OCI-LY3 (cell line): ENCODE measurements around the gene TACC3.

ENCODE experiments used
- H2AFZ ChIP-seq: fragments of 200-600, 300-600 bp; shearing (Covaris generic); 2 replicates; pipeline ENCODE4 v1.6.0; 2014; ENCODE audit warnings: antibody characterized with exemption, low read depth, low read length
- H3K27ac ChIP-seq: fragments of 200-600, 300-600 bp; sonication (generic); 2 replicates; pipeline ENCODE4 v1.5.1; 2014; ENCODE audit warnings: mild to moderate bottlenecking, low read length, moderate library complexity, mixed read lengths
- H3K27me3 ChIP-seq: fragments of 200-600, 300-600 bp; sonication (generic); 2 replicates; pipeline ENCODE4 v1.6.1; 2014; ENCODE audit warnings: low read depth, low read length, mixed read lengths
- H3K36me3 ChIP-seq: fragments of 200-600, 300-600 bp; sonication (generic); replicated peaks from 2 replicates; pipeline ENCODE3; 2014; ENCODE audit warnings: low read depth, low read length, mixed read lengths
- H3K4me1 ChIP-seq: fragments of 300-600, 200-600 bp; sonication (generic); 2 replicates; pipeline ENCODE4 v1.6.1; 2014; ENCODE audit warnings: low read length, mixed read lengths
- H3K4me2 ChIP-seq: fragments of 200-600, 300-600 bp; sonication (generic); 2 replicates; pipeline ENCODE4 v1.6.1; 2014; ENCODE audit warnings: low read length, mixed read lengths
- H3K4me3 ChIP-seq: fragments of 300-600, 200-600 bp; sonication (generic); 2 replicates; pipeline ENCODE4 v1.5.1; 2014; ENCODE audit warnings: antibody characterized with exemption, mild to moderate bottlenecking, low read length, moderate library complexity
- H3K79me2 ChIP-seq: fragments of 300-600, 200-600 bp; shearing (Covaris generic); 2 replicates; pipeline ENCODE4 v1.6.1; 2014; ENCODE audit warnings: mild to moderate bottlenecking, low read length, mixed read lengths
- H3K9ac ChIP-seq: fragments of 300-600, 200-600 bp; shearing (Covaris generic); 2 replicates; pipeline ENCODE4 v1.6.0; 2014; ENCODE audit warnings: mild to moderate bottlenecking, low read length, moderate library complexity
- H3K9me3 ChIP-seq: fragments of 200-600, 300-600 bp; shearing (Covaris generic); 2 replicates; pipeline ENCODE4 v1.6.1; 2014; ENCODE audit warnings: low read length, mixed read lengths; ENCODE audit not compliant: insufficient read depth
- H4K20me1 ChIP-seq: fragments of 200-600, 300-600 bp; sonication (generic); 2 replicates; pipeline ENCODE4 v1.6.1; 2016; ENCODE audit warnings: low read length, mixed read lengths; ENCODE audit not compliant: insufficient read depth
- EZH2phosphoT487 ChIP-seq: fragments of 200-600 bp; shearing (Covaris generic); IDR thresholded peaks from 2 replicates; pipeline ENCODE4 v1.6.1; 2018; ENCODE audit warnings: antibody characterized with exemption, mixed run types, low read depth
- TF ChIP-seq, protein P1 (sequence below): fragments of 200-600, 300-600 bp; sonication (generic); IDR thresholded peaks from 2 replicates; pipeline ENCODE4 v1.5.1; 2014; ENCODE audit warnings: antibody characterized with exemption, low read length, low read depth

Gene TACC3

DNA sequence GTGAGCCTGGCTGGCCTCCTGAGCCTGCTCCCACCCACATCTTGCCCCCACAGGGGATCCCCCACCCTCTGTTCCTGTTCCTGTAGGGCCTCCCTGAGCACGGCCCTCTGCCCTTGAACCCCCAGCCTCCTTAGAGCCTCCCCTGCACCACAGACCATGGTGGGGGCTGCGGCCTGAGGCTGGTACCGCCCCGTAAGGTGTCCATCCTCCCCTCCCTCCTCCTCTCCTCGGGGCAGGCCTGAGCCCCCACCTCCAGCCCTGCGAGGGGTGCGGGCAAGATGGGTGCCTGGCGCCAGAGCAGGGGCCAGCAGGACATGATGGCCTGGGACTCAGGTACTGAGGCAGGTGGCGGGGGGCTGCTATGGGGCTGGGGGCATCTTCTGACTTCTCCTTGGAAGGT, 43.3 kb downstream of the TACC3 start:
- no peaks in the 10 kb centered on the region for H4K20me1 ChIP-seq
- no peaks in the 10 kb centered on the region for H3K9me3 ChIP-seq

DNA sequence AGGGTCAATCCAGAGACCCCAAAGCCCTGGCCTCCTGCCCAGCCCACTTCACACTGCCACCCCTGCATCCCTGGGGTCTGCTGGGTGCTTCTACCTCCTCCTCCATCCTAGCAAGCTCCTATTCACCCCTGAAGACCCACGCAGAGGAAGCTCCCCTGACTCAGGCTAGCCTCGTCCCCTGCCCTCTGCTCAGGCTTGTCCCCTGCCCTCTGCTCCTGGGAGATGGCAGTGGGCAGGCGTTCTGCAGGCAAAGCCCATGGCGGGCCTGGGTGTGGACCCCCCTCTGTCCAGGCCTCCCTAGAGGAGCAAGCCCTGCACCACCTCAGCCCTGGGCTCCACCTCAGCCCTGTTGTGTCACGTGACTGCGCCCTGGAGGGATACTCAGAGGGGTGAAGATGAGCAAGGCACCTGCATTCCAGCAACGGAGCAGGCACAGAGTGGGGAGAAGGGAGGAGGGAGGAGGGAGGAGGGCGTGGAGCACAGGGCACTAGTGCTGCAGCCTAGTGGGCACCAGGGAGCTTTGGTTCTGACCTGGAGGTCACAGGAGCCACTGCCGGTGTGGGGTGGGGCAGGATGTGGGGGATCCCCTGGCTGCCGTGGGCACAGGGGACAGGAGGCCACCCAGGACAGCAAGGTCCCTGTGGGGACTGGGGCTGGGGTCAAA, 44.2 kb downstream of the TACC3 start:
- no peaks in the 10 kb centered on the region for H3K36me3 ChIP-seq
- peaks cover 4% of the 10 kb centered on the region; the same call in 1 of the 2 replicates for H3K27me3 ChIP-seq
- no peak overlapping the region for H3K27ac ChIP-seq
- no peak overlapping the region for H3K4me3 ChIP-seq
- TF ChIP-seq, protein P1, sequence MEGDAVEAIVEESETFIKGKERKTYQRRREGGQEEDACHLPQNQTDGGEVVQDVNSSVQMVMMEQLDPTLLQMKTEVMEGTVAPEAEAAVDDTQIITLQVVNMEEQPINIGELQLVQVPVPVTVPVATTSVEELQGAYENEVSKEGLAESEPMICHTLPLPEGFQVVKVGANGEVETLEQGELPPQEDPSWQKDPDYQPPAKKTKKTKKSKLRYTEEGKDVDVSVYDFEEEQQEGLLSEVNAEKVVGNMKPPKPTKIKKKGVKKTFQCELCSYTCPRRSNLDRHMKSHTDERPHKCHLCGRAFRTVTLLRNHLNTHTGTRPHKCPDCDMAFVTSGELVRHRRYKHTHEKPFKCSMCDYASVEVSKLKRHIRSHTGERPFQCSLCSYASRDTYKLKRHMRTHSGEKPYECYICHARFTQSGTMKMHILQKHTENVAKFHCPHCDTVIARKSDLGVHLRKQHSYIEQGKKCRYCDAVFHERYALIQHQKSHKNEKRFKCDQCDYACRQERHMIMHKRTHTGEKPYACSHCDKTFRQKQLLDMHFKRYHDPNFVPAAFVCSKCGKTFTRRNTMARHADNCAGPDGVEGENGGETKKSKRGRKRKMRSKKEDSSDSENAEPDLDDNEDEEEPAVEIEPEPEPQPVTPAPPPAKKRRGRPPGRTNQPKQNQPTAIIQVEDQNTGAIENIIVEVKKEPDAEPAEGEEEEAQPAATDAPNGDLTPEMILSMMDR, result no peak
- TF ChIP-seq EZH2phosphoT487, result no peak
- H4K20me1 ChIP-seq, result no peaks in the 10 kb centered on the region
- no peaks in the 10 kb centered on the region for H3K9me3 ChIP-seq
- H3K4me2 ChIP-seq, result no peak overlapping the region
- H3K4me1 ChIP-seq, result peaks cover 10% of the 10 kb centered on the region; the same call in 1 of the 2 replicates
- H3K79me2 ChIP-seq, result no peaks in the 10 kb centered on the region
- no peak overlapping the region for H2AFZ ChIP-seq
- no peak overlapping the region for H3K9ac ChIP-seq

More for the DNA sequence above, 43.3 kb downstream of the TACC3 start:
- no peak overlapping the region for H2AFZ ChIP-seq
- no peaks in the 10 kb centered on the region for H3K27me3 ChIP-seq
- H3K79me2 ChIP-seq, result no peaks in the 10 kb centered on the region
- H3K36me3 ChIP-seq, result no peaks in the 10 kb centered on the region
- no peak overlapping the region for H3K9ac ChIP-seq
- no peak overlapping the region for H3K4me2 ChIP-seq
- peaks cover 10% of the 10 kb centered on the region; the same call in 1 of the 2 replicates for H3K4me1 ChIP-seq
- H3K27ac ChIP-seq, result no peak overlapping the region
- no peak overlapping the region for H3K4me3 ChIP-seq
- TF ChIP-seq, protein P1, result no peak
- no peak for TF ChIP-seq EZH2phosphoT487

DNA sequence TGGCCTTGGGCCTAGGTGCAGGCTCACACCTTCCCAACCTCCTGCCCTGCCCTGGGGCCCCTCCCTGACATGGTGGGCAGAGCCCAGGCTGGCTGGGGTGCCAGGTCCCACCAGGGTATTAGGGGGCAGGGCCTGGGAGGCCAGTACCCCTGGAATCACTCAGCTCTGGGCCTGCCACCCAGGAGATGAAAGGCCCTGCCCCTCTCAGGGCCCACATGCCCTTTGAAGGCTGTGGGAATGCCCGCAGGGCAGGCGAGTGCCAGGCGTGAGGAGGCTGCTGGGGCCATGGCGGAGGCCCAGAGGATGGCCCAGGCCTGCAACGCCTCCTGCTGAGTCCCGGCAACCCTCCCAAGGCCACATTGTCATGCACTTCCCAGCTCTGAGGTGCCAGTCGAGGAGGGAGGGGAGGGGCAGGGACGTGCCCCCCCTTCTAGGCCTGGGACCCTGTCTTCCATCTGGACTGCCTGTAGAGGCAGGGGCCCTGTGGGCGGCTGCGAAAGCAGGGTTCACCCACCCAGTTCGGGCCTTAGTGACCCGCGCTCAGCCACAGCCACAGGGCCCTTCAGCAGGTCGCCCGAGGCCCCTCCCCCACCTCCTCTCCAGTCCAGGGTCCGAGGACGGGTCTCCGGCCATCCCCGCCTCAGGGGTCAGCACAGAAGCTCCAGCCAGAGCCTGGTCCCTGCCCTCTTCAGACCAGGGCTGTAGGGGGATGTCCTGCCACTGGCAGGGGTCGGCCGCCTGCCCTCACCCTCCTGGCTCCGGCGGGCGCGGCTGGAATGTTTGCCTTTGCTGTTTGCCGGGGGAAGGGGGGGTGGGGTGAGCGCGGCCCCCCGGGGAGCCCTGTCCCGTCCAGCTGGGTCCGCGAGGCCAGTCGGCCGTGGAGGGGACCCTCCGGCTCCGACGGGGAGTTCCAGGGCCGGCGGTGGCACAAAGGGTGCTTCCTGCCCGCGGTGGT, 45.1 kb downstream of the TACC3 start:
- H3K27me3 ChIP-seq, result peaks cover 6% of the 10 kb centered on the region; the same call in 1 of the 2 replicates
- 0 out of 2 replicates have a peak overlapping the region, but pooled peaks have one; percentile 6 for H2AFZ ChIP-seq
- H3K27ac ChIP-seq, result no peak overlapping the region
- peak overlapping the region; percentile 59 for H3K4me2 ChIP-seq
- H4K20me1 ChIP-seq, result no peaks in the 10 kb centered on the region
- no peaks in the 10 kb centered on the region for H3K36me3 ChIP-seq
- peaks cover 10% of the 10 kb centered on the region; the same call in 1 of the 2 replicates for H3K4me1 ChIP-seq
- H3K9ac ChIP-seq, result no peak overlapping the region
- TF ChIP-seq, protein P1, result no peak
- TF ChIP-seq EZH2phosphoT487, result no peak
- H3K4me3 ChIP-seq, result peak overlapping the region; percentile 70
- H3K79me2 ChIP-seq, result no peaks in the 10 kb centered on the region
- no peaks in the 10 kb centered on the region for H3K9me3 ChIP-seq
